ENCODE data around the gene PPFIA1.

- no peak for TF ChIP-seq POLR2A (IDR thresholded peaks at IDR 0.05; ENCODE audit: low read length)
- TF ChIP-seq GATA1 (IDR thresholded peaks at IDR 0.05; ENCODE audit: low read depth, low read length) = no peak
Measured at GRCh38 chr11:70372076-70372475, 101.6 kb downstream of the PPFIA1 start.
